NCI-H2107 treated with DMSO at 0.1 percent for 48 hours (cell line): ENCODE data around the gene CARD11.
"Not testable (repeated sequence)": the region's sequence is repeated elsewhere in the genome, so short reads cannot be mapped to it uniquely, and the experiment has no call there.

Source experiments
- DNase-seq: peaks from one replicate; lab custom pipeline; 2025; ENCODE audit not compliant: unreplicated experiment; lab: John Stamatoyannopoulos, UW

Gene CARD11

DNA sequence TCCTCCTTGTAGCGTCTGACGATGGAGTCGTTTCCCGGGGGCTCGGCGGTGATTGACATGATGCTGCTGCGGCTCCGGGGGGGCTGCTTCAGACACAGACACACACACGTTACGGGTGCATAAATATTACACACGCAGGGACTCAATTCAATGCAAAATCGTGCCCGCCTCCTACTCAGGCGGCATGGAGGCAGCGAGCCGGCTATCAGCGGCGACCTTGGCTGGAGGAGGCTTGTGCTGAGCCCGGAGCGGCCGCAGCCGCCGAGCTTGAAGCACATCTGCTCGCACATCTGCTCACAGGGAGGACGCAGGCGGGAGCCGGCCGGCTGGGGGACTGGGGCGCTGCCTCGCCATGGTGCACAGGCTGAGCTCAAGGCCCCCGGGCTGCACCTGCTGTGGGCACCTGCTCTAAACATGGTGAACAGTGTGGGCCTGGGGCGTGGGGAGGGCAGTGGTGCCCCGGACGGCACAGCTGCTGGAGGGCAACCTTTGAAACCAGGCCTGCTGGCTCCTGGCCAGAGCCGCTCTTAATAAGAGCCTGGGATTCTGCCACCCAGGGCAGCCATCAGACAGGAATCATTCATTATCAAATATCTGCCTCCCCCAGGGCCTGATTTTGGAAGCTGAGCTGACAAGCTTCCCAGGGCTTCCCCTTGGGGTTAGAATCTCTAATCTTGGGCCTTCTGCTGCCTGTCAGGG, 114.9 kb downstream of the CARD11 start:
- DNase-seq, result no peak

- DNase-seq, result no peak
These were observed 115.4 kb downstream of the CARD11 start for GRCh38 chr7:2928256-2928612.

GRCh38 chr7:2927592-2927991, 116.1 kb downstream of the CARD11 start:
- DNase-seq, result no peak

DNA sequence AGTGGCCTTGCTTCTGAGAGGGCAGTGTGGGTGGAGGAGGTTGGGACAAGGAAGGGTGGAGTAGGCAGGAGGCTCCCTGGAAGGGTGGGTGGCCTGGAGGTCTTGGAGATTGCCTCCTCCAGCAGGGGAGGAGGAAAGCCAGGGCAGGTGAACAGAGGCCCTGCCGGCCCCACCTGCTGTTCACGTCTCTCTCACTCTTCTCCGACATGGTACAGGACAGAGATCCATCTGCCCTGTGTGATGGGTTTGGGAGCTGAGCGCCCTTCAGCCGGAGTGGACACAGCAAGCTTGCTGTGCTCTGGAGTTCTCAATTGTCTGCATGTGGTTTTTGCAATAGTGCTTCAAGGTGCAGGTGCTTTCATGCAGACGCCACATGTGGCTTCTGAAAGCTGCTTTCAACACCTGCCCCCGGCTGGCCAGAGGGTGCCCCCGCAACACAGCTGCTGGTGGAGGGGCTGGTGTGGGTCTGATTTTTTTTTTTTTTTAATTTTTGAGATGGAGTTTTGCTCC, 116.7 kb downstream of the CARD11 start:
- DNase-seq, result no peak

DNA sequence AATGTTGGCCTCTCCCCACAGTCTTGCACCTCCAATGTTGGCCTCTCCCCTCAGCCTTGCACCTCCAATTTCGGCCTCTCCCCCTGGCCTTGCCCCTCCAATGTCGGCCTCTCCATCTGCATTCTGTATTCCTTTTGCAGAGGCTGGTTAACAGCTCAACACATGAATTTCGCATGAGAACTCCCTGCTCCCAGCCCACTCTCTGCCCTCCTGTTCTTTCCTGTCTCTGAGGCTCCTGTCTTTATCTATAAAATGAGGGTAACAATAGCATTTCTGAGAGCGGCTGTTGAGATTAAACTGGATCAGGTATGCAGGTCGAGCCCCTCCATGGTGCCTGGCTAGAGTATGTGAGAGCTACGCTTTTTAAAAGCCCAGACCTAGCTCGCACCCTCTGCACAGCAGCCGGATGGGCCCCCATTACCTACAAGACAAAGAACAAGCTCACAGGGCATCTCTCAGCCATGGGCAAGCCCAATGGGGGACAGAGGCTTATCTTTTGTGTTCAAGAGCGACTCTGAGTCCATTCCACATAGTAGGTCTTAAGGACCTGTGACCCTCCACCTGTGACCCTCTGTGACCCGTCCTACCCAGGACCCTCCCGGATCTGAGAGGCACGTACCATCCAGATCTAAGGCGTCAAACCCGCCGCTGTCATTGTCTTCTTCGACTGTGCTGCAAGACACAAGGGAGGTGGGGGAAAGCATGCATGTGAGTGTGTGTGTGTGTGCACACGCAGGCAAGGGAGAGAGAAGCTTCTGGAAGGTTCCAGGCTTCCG, 117.4 kb downstream of the CARD11 start:
- DNase-seq, result no peak

- no peak for DNase-seq
These were observed 118.5 kb downstream of the CARD11 start for GRCh38 chr7:2924866-2925840.

DNA sequence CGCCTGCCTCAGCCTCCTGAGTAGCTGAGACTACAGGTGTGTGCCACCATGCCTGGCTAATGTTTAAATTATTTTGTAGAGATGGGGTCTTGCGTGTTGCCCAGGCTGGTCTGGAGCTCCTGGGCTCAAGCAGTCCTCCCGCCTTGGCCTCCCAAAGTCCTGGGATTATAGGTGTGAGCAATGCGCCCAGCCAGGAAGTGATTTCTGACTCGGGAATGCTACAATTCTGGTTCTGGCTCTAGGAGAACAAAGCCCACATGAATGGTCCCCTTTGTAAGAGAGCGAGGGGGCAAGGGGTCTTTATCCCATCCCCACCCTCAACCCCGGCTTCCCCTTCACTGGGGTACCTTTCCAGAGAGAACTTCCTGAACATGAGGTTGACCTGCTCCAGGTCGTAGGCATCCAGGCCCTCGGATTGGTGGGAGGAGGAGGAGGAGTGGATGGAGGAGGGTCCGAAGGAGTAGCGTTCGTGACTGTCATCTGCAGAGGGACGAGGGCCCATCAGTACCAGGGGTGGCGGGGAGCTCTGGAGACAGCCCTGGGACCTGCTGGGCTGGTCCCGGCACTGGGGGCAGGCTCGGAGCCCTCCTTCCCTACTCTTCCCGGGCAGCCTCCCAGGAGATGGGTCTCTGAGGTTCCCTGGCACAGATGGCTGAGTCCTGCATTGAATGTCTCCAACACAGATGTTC, 119.6 kb downstream of the CARD11 start:
- no peak for DNase-seq

DNA sequence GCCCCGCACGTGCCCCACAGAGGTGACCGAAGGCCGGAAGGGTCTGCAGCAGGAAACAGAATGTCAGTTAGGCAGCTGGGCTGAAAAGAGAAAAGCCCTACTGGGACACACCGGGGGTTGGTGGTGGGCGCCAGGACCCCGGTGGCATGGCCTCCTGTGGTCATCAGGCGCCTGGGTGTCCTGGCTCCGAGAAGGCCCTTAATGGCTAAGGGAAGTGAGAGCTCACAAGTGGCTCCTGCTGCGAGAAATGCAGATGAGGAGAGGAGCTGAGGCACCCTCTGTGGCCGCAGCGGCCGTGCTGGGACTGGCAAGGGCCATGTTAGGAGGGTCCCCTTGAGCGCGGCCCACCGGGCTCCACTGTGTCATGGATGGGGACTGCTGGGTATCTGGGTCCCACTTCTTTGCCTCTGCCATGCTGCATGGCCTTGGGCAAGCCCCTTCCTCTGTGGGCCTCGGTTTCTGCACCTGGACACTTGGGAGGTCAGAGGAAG, 120.3 kb downstream of the CARD11 start:
- DNase-seq, result no peak

GRCh38 chr7:2922866-2923265, 120.8 kb downstream of the CARD11 start:
- no peak for DNase-seq

DNA sequence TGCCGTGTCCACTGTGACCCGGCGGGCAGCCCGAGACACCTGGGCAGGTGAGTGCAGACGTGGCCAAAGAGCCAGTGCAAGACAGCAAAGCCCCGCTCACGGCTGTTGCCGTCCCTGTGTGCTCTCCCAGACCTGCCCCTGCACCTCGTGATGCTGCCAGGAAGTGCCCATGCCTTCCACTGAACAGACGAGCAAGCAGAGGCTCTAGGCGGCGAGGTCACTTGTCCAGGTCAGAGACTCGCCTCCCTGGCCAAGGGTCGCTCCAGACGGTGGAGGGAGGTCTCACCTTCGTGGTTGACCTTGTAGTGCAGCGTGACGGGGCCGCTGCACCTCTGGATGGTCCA, 121.3 kb downstream of the CARD11 start:
- no peak for DNase-seq

DNA sequence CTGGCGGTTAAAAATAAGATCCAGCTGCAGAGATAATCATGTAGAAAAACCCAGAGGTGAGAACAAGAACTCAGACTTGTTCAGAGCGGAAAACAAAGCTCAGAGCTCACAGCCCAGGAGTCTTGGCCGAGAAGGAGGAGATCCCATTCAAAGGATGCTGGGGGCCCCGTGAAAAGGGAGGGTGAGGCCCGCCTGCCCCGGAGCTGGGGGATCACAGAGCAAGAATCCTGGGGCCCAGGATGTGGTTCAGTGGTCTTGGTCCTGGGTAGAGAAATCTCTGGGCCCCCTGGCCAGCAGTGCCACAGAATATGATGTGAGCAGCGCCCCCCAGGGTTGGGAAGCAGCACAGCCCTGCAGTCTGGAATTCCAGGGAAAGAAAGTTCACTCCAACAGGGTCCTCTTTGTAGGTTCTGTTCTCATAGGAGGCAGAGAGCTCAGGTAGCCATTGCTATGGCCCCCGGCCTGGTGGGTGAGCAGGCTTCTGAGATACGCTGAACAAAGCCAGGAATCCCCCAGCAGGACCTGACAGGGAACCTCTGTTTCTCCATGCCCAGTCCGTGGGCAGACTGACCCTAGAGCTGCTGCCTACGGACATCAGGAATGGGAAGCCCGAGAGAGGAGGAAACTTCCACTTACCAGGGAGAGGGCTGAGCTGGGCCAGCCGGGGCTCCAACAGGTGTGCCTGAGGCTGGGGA, 121.9 kb downstream of the CARD11 start:
- no peak for DNase-seq

DNA sequence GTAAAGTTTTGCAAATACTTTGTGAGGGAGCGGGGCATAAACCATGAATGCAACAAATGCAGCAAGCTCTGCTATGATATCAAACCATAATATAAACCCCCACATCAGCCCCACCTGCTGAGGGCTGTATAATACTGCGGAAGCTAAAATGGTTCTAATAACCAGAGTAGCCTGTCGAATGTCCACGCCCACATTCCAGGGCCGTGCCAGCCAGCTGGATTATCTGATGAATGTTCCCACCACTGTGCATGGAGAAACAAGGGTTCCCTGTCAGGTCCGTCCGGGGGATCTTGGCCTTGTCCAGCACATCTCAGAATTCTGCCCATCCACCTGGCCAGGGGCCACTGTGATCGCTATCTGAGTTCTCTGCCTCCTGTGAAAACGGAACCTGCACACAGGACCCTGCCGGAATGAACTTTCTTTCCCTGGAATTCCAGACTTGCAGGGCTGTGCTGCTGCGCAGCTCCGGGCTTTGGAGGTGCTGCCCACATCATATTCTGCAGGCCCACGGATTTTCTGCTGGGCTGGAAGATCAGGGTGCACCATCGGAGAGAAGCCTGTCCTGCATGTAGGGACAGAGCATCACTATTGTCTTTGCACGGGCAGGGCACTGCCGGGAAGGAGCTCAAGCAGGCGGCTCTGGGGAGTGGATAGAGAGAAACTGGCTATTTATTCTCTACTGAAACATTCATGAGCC, 122.6 kb downstream of the CARD11 start:
- DNase-seq, result no peak

DNA sequence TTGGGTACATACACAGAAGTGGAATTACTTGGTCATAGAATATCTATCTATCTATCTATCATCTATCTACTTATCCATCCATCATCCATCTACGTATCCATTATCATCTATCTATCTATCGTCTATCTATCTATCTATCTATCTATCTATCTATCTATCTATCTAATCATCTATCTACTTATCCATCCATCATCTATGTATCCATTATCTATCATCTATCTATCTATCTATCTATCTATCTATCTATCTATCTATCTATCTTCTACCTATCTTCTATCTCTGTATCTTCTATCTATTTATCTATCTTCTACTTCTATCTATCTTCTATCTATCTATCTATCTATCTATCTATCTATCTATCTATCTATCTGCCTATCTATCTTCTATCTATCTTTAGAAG, 123.2 kb downstream of the CARD11 start:
- not testable (repeated sequence) for DNase-seq

- DNase-seq, result no peak
These were observed 123.6 kb downstream of the CARD11 start for GRCh38 chr7:2920041-2920440.

- no peak for DNase-seq
These were observed 124.4 kb downstream of the CARD11 start for GRCh38 chr7:2919256-2919655.

- no peak for DNase-seq
These were observed 125.3 kb downstream of the CARD11 start for GRCh38 chr7:2918406-2918805.

- DNase-seq, result no peak
These were observed 128.6 kb downstream of the CARD11 start for GRCh38 chr7:2915023-2915422.

- peak; percentile 28 for DNase-seq
These were observed 129.8 kb downstream of the CARD11 start for GRCh38 chr7:2913760-2914387.
